K562 (cell line): ENCODE data around the gene ADGRG4. TPM values are rescaled to one million over a fixed set of nuclear protein-coding genes. Genes with fewer than 3 reads are reported as not detected.

Source experiments
- ATAC-seq: fragments of 200-7000 bp; cut with Tn5 transposase; 3 replicates; pipeline ENCODE4 v1.9.1; 2020; ENCODE audit warnings: moderate library complexity
- BruUV-seq: library from RNA; stranded (reverse); fragments of 400-500 nt; replicated peaks from 2 replicates; lab custom pipeline; 2021; lab: Mats Ljungman, UMichigan
- CTCF ChIA-PET: fragments of 300-600 bp; formaldehyde crosslinking; extraction: SDS; loops from one replicate; lab custom pipeline; 2021; ENCODE audit warnings: low intra/inter-chr PET ratio; lab: Yijun Ruan, JAX
- POLR2A ChIA-PET: fragments of 300-600, 350-650 bp; sonication (Branson Sonifier 250); formaldehyde crosslinking; extraction: SDS; loops from one replicate; lab custom pipeline; 2021; ENCODE audit warnings: antibody characterized with exemption, inconsistent platforms; lab: Yijun Ruan, JAX
- DNase-seq, 4 experiments: peaks; one replicate each; pipeline versions ENCODE4 v3.0.0 to v3.0.0-alpha.2; 2011 to 2018; ENCODE audit warnings: low spot score in 3 of 4, mixed read lengths in 3 of 4; ENCODE audit errors: extremely low read depth in 1 of 4
- FAIRE-seq: peaks from 2 replicates; lab custom pipeline; 2011; peaks lifted over from hg19 to GRCh38; lab: Jason Lieb, UNC
- H2AFZ ChIP-seq: 2 replicates; pipeline ENCODE4 v1.6.0; 2011; ENCODE audit warnings: low read depth, low read length, control low read depth, inconsistent platforms
- H3K27ac ChIP-seq: fragments of 200-600 bp; 3 replicates; pipeline ENCODE4 v1.8.0; 2011; ENCODE audit warnings: low read depth, mild to moderate bottlenecking, control low read depth, inconsistent platforms, low read length, moderate library complexity, mixed read lengths; ENCODE audit errors: extremely low read depth
- H3K27me3 ChIP-seq, 2 experiments: fragments of 300-600 bp in 1 of 2; 2 replicates in 1 of 2; 3 replicates in 1 of 2; pipeline versions ENCODE4 v1.6.0 to v1.8.0; 2011; ENCODE audit warnings: inconsistent platforms in 2 of 2, low read length in 2 of 2, mild to moderate bottlenecking in 1 of 2, mixed read lengths in 1 of 2, moderate library complexity in 1 of 2; ENCODE audit not compliant: control insufficient read depth in 2 of 2, insufficient read depth in 2 of 2
- H3K36me3 ChIP-seq: fragments of 300-600 bp; 3 replicates; pipeline ENCODE4 v1.8.0; 2011; ENCODE audit warnings: mild to moderate bottlenecking, low read length, inconsistent platforms; ENCODE audit not compliant: control insufficient read depth, insufficient read depth
- H3K4me1 ChIP-seq, 2 experiments: fragments of 200-600 bp in 1 of 2; replicated peaks in 1 of 2; 2 replicates in 1 of 2; 3 replicates in 1 of 2; pipeline versions ENCODE4 v1.5.1 to v1.8.0; 2011; ENCODE audit warnings: inconsistent platforms in 2 of 2, low read length in 2 of 2, mild to moderate bottlenecking in 1 of 2, mixed read lengths in 1 of 2, moderate library complexity in 1 of 2; ENCODE audit not compliant: control insufficient read depth in 2 of 2, insufficient read depth in 2 of 2
- H3K4me2 ChIP-seq: 2 replicates; pipeline ENCODE4 v1.6.1; 2011; ENCODE audit warnings: low read length, control low read depth, inconsistent platforms, mixed read lengths; ENCODE audit not compliant: insufficient read depth
- H3K4me3 ChIP-seq: fragments of 200-600 bp; sonication (generic), shearing (Covaris generic); 2 replicates; pipeline ENCODE4 v1.5.1; 2016; ENCODE audit warnings: control low read depth, inconsistent platforms
- H3K79me2 ChIP-seq: fragments of 200-600 bp; 3 replicates; pipeline ENCODE4 v1.8.0; 2011; ENCODE audit warnings: low read length, inconsistent platforms; ENCODE audit not compliant: control insufficient read depth, insufficient read depth
- H3K9ac ChIP-seq, 2 experiments: 2 replicates each; pipeline versions ENCODE4 v1.6.0 to v1.6.1; 2011; ENCODE audit warnings: low read depth in 2 of 2, low read length in 2 of 2, control low read depth in 1 of 2, inconsistent platforms in 1 of 2, mild to moderate bottlenecking in 1 of 2, mixed read lengths in 1 of 2; ENCODE audit not compliant: insufficient read depth in 1 of 2
- H3K9me1 ChIP-seq: one replicate; pipeline ENCODE4 v1.6.0; 2011; ENCODE audit warnings: inconsistent platforms, mild to moderate bottlenecking, low read length, moderate library complexity; ENCODE audit not compliant: control insufficient read depth, insufficient read depth
- H3K9me3 ChIP-seq: replicated peaks from 2 replicates; pipeline ENCODE4 v1.5.1; 2011; ENCODE audit warnings: low read depth, low read length, inconsistent platforms; ENCODE audit not compliant: control insufficient read depth, insufficient read depth
- H4K20me1 ChIP-seq: replicated peaks from 2 replicates; pipeline ENCODE4 v1.6.1; 2011; ENCODE audit warnings: low read length, inconsistent platforms, mixed read lengths; ENCODE audit not compliant: control insufficient read depth, insufficient read depth
- CBX1 ChIP-seq: sonication (generic); IDR thresholded peaks from 2 replicates; pipeline ENCODE4 v1.6.1; 2016; ENCODE audit warnings: antibody characterized with exemption, low read depth, mild to moderate bottlenecking
- DLX4 ChIP-seq: fragments of 250-450 bp; sonication (Bioruptor Pico); IDR thresholded peaks from 2 replicates; pipeline ENCODE4 v1.6.1; 2021; ENCODE audit warnings: mild to moderate bottlenecking
- FOSL1 ChIP-seq: fragments of 200-800 bp; sonication (Bioruptor generic); conservative IDR thresholded peaks from 2 replicates; pipeline ENCODE4 v1.6.1; 2016; ENCODE audit warnings: missing genetic modification characterization, missing compliant biosample characterization
- JUN ChIP-seq, 2 experiments: sonication (generic) in 1 of 2; formaldehyde crosslinking in 1 of 2; IDR thresholded peaks; 2 replicates each; pipeline versions ENCODE4 v1.6.1 to v1.8.0; 2012 to 2022; ENCODE audit warnings: borderline replicate concordance in 2 of 2, mild to moderate bottlenecking in 2 of 2, improper control_type of control experiment in 1 of 2, low read depth in 1 of 2, low read length in 1 of 2, missing genetic modification reagents in 1 of 2
- RCOR1 ChIP-seq, 2 experiments: IDR thresholded peaks; 2 replicates each; pipeline ENCODE4 v1.6.1; 2012; ENCODE audit warnings: low read depth in 2 of 2, low read length in 2 of 2, borderline replicate concordance in 1 of 2, improper control_type of control experiment in 1 of 2
- SMARCA4 ChIP-seq: fragments of 450-650 bp; IDR thresholded peaks from 2 replicates; pipeline ENCODE4 v1.6.1; 2016
- TEAD1 ChIP-seq, 2 experiments: fragments of 450-650 bp in 1 of 2; sonication (generic) in 1 of 2; formaldehyde crosslinking; IDR thresholded peaks; 2 replicates each; pipeline versions ENCODE4 v1.4.0 to v1.8.0; 2020 to 2022; ENCODE audit warnings: mild to moderate bottlenecking in 2 of 2, missing genetic modification reagents in 1 of 2
- UBTF ChIP-seq, 2 experiments: IDR thresholded peaks; 2 replicates each; pipeline ENCODE4 v1.6.1; 2012; ENCODE audit warnings: improper control_type of control experiment in 2 of 2, low read depth in 2 of 2, low read length in 2 of 2, borderline replicate concordance in 1 of 2
- ZNF277 ChIP-seq: fragments of 250-450 bp; sonication (Bioruptor Pico); IDR thresholded peaks from 2 replicates; pipeline ENCODE4 v1.8.0; 2022; ENCODE audit warnings: inconsistent platforms, mild to moderate bottlenecking, moderate library complexity, borderline replicate concordance
- WGBS: fragments of 100-300 bp; shearing (Covaris generic); methylation state at CpG from one replicate; pipeline ENCODE4 v1.1.6; 2016; ENCODE audit warnings: low coverage, mixed read lengths; ENCODE audit not compliant: insufficient coverage; ENCODE audit errors: missing lambda C conversion rate; 5-methylcytosine and 5-hydroxymethylcytosine counted together
- in situ Hi-C: fragments of 300-500 bp; cut with MboI; formaldehyde crosslinking; loops from 4 replicates; pipeline ENCODE4 v1.15.0; 2018; ENCODE audit warnings: inconsistent platforms, mixed read lengths
- intact Hi-C: fragments of 100-400 bp; cut with micrococcal nuclease; formaldehyde crosslinking; loops from 2 replicates; pipeline ENCODE4 v1.14.2; 2022
- polyA plus RNA-seq, 8 experiments: library from polyadenylated mRNA; depleted of rRNA in 4 of 8; stranded (reverse) in 5 of 8; unstranded in 3 of 8; fragments of >200 nt; fragmentation: Nextera tagmentation in 2 of 8; fragmentation: Illumina TruSeq in 1 of 8; extraction: Ambion mirVana in 2 of 8; extraction: Trizol in 1 of 8; gene quantifications; 2 replicates each; pipeline versions ENCODE4 v1.2.1 to v1.2.3, GENCODE V29; 2011 to 2014; ENCODE audit warnings: inconsistent platforms in 1 of 8, missing spikeins in 1 of 8
- total RNA-seq, 7 experiments: library from RNA; depleted of rRNA in 6 of 7; stranded (reverse); fragments of >200 nt in 6 of 7; fragmentation: Illumina TruSeq in 2 of 7; extraction: Trizol in 2 of 7; gene quantifications; 2 replicates each; pipeline versions ENCODE4 v1.2.1 to v1.2.3, GENCODE V29; 2011 to 2021; ENCODE audit warnings: low replicate concordance in 1 of 7

ADGRG4 gene
- total and polyA plus RNA-seq, 9 of the 15 experiments (the other 6 are each of a cell fraction or from before 2014, with no cell fraction given), result not detected

GRCh38 chrX:136307471-136307870 is 6.7 kb downstream of the ADGRG4 start:
- Histone ChIP-seq H4K20me1 (no peaks in the 10 kb centered on the region), H3K4me1 (no peaks in the 10 kb centered on the region), H3K27ac (no peak overlapping the region), H3K27me3 (peaks cover 0 to 2% of the 10 kb centered on the region in 2 experiments; a peak in 1 of 5 replicates), H3K36me3 (no peaks in the 10 kb centered on the region), H3K4me3 (no peak overlapping the region), H3K9me3 (no peaks in the 10 kb centered on the region), H2AFZ (no peak overlapping the region), H3K9me1 (no peaks in the 10 kb centered on the region), H3K4me2 (no peak overlapping the region), H3K79me2 (no peaks in the 10 kb centered on the region), H3K9ac (no peak overlapping the region)
- POLR2A ChIA-PET, result no interaction called here
- no peak for TF ChIP-seq ZNF277 (CRISPR knock-in tag)
- TF ChIP-seq DLX4 (CRISPR knock-in tag), result no peak
- no peak for TF ChIP-seq CBX1
- no TSS peak for BruUV-seq
- intact Hi-C loops (no loop called here), in situ Hi-C loops (no loop called here)
- CTCF ChIA-PET, result no interaction called here
- WGBS, result 0% methylated on average over 1 of the region's 1 CpG
- no peak for DNase-seq
- ATAC-seq, result no peak
- FAIRE-seq, result no peak

GRCh38 chrX:136310411-136310810 is 9.6 kb downstream of the ADGRG4 start:
- peak; percentile 75 for FAIRE-seq
- in situ Hi-C loops (no loop called here), intact Hi-C loops (no loop called here)
- WGBS, result 5% methylated on average over 2 of the region's 2 CpGs
- H4K20me1 ChIP-seq, result no peaks in the 10 kb centered on the region
- no peak overlapping the region for H3K9ac ChIP-seq
- no peaks in the 10 kb centered on the region for H3K9me3 ChIP-seq
- no peak overlapping the region for H3K27ac ChIP-seq
- H2AFZ ChIP-seq, result no peak overlapping the region
- peak; percentile 26 to 50 (median 37) for DNase-seq
- H3K4me3 ChIP-seq, result no peak overlapping the region
- ChIA-PET CTCF (no interaction called here), POLR2A (interaction anchor here (0.7 kb wide), 1 partner anchor 231 kb away, joined by 3 read pairs; no protein-coding TSS in a partner anchor)
- H3K79me2 ChIP-seq, result no peaks in the 10 kb centered on the region
- peak; percentile 85 for ATAC-seq
- no peaks in the 10 kb centered on the region for H3K9me1 ChIP-seq
- BruUV-seq, result no TSS peak
- H3K4me2 ChIP-seq, result no peak overlapping the region
- no peaks in the 10 kb centered on the region for H3K36me3 ChIP-seq
- no peaks in the 10 kb centered on the region for H3K4me1 ChIP-seq
- H3K27me3 ChIP-seq, result peaks cover 0 to 2% of the 10 kb centered on the region in 2 experiments; a peak in 1 of 5 replicates
- TF ChIP-seq RCOR1 (IDR thresholded peaks at IDR 0.05; ENCODE audit: borderline replicate concordance in 1 of 2, low read depth in 2 of 2, low read length in 2 of 2) (peak in 1 of 2 experiments; percentile 59; a peak in 1 of 4 replicates), TEAD1 (CRISPR knock-in tag; IDR thresholded peaks at IDR 0.05) (no peak), FOSL1 (peak; percentile 93), SMARCA4 (peak; percentile 69; the same call in 1 of the 2 replicates), JUN (IDR thresholded peaks at IDR 0.05; ENCODE audit: borderline replicate concordance, low read depth, low read length) (peak; percentile 90), JUN (CRISPR knock-in tag; IDR thresholded peaks at IDR 0.05; ENCODE audit: borderline replicate concordance) (no peak), UBTF (IDR thresholded peaks at IDR 0.05; ENCODE audit: borderline replicate concordance in 1 of 2, low read depth in 2 of 2, low read length in 2 of 2) (no peak)
